HG02623 (cell line): ENCODE measurements around the gene GLIS2.

Source experiments
- ATAC-seq: cut with Tn5 transposase; IDR thresholded peaks from one replicate; pipeline ENCODE4 v1.9.1; 2021; ENCODE audit warnings: moderate library complexity; ENCODE audit not compliant: unreplicated experiment

GLIS2 gene

DNA sequence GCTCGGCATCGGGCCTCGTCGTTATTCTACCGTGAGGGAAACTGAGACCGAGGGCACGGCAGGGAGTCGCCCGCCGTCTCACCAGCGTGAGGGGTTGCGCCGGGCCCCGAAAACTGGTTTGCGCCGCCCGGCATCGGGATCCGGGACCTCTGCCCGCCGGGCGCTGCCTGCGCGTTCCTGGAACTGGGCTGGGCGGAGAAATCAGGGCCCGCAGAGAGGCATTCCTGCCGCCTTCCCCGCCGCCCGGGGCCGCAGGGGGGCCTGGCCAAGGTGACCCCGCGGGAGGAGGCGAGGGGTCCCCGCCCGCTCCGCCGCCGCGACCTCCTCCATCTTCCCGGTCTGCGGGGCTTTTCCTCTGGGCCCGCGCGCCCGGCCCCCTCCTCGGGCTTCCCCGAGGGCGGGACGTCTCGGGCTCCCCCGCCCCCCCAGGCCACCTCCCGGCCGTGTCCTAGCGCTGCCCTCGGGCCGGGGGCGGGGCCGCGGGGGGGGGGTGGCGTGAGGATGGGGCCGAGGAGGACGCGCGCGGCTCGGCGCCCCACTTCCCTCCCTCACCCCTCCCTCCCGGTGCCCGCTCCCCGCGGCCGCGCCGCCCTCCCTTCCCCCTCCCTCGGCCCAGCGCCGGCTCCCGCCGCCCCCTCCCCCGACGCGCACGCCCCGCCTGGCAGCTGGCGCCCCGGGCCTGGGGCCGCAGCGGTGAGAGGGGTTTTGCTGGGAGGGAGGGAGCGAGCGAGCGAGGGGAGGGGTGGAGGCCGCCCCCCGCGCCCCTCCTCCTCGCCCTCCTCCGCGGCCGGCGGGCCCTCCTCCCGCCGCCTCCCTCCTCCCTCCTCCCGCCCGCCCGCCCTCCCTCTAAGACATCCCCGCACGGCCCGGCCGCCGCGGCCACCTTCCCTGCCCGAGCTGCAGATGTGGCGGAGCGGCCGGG, at the start of gene GLIS2:
GLIS2 (plus strand) TSS at position 882 of the 922 bp plus-strand sequence. CDS start 16,214 bp downstream, outside the sequence.
- no peak for ATAC-seq

DNA sequence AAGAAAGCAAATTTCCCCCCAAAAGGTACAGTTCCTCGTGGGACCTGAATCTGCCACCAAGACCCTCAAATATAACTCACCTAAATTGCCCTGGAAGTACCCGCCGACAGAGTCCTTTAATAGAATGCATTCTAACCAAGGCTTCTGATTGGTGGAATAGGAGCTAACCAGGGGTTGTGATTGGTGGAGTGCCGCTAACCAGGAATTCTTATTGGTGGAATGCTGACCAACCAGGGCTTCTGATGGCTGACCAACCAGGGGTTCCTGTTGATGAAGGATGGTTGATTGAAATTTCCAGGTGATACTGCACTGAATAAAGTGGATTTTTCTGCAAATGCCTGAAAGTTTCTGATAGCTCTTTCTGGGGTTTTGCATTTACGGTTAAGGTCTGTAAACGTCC, 49.5 kb upstream of the GLIS2 start:
- ATAC-seq = no peak

DNA sequence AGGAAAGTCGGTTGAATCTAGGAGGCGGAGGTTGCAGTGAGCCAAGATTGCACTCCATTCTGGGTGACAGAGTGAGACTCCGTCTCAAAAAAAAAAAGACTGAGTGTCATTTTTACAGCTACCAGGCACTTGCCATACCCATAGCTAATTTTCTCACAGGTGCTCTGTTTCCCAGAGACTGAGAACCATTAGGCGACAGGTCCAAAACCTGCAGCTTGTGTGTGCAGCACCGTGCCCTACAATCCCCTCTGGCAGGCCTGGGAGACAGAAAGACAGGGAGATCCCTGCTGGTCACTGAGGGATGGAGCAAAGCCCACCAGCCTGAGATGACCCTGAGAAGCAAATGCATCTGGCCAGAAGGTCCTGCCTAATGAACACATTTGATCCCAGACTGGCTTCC, 45.8 kb upstream of the GLIS2 start:
- no peak for ATAC-seq

DNA sequence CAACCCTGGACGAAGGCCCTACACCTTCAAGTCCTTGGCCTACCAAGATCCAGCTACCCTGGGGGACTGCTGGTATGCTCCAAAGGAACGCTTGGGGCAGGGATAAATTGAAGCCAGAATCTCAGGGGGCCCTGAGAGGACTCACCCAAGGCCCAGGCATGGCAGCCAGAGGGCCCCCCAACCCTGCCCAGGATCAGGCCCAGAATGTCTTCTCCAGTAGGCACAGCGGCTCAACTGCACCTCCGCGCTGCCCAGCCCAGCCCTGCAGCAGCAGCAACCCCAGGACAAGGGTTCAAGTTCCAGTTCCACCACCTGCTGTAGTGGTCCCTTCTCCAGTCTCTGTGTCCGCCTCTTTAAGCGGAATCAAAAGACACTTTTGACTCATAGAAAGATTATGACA, 45.3 kb upstream of the GLIS2 start:
- no peak for ATAC-seq

DNA sequence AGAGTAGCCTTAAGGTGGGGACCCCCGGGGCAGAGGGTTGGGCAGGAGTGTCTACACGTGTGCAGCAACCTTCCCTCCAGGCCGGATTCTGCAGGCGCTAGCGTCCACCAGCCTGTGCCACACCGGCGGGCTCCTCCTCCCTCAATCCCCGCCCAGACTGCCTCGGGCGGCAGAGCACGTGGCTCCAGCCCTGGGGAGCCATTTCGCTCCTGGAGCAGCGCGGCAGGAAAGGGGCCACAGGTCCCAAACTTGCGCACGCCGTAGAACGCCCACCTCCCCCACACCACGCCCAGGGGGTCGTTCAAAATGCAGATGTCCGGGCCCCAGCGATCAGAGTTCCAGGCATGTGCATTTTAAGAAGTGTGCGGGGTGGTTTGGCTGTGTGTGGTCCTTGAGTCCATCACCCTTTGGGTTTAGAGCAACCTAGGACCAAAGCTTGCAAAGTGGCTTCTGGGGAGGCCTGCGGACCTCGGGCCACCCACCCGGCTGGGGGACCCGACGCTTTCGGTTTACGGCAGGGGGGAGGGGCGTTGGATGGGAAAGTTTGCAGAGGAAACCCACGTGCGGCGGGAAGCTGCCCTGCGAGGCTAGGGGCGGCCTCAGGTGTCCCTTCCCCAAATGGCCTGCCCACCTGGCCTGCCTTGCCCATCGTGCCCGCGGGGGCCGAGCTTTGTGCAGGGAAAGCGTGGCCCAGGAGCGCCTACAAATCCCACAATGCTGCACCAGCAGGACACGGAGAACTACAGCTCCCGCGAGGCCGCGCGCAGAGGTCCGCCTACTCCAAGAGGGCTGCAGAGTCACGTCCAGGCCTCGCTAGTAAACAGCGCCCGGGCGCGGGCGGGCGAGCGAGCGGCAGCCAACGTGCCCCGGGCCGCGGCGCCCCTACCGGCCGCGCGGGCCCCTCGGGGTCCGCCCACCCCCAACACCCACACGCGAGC, 44.4 kb upstream of the GLIS2 start:
- peak; percentile 71 for ATAC-seq

DNA sequence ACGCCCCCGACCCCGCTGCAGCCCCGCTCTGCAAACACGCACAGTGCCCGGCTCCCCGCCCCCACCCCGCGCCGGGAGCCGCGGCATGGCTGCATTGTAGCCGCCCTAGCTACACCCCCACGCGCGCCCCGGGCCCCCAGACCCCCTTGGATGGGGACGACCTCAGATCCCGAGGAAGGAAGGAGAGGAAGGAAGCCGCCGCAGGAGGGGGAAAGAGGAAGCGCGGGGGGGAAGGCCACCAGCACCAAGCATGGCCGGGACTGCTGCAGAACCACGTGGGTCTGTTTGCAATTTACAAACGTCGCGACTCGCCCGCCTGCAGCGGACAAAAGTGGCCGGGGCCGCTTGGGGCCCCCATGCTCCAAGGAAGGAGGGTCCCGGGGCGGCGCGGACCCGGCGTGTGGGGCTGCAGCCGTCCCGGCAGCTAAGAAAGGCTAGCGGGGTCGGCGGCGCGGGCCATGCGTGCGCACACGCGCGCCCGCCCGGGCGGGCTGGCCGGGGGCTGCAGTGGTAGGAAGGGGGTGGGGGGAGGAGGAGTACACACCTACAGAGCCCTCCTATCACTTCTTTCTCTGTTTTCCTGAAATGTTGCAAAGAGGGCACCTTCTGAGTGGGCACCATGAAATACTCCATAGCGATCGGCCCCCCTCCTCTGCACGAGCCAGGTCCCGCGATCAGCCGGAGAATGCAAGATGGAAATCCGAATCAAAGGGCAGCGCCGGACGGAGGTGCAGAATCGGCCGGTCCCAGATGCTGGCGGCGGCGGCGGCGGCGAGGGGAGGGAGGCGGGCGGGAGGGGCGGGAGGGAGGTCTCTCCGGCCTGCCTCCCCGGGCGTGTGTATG, 43.5 kb upstream of the GLIS2 start:
- peak; percentile 2 for ATAC-seq

DNA sequence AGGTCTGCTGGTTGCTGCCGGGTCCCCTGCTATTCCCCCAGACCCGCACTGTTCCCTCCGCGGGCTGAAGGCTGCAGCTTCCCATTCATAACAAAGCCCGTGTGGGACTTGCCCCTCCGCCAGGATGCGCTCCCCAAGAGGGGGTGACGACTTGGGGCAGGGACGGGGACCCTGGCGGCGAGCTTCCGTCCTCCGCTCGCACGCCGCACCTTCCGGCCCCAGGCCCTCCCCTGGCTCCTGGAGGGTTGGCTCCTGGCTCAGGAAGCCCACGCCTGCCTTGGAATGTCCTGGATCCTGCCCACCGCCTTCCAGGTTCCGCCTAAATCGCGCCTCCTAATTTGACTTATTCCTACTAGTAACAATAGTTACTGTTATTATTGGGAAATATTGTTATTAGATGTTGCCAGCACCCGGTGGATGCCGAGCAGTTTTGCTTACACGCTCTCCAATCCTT, 42.0 kb upstream of the GLIS2 start:
- no peak for ATAC-seq

DNA sequence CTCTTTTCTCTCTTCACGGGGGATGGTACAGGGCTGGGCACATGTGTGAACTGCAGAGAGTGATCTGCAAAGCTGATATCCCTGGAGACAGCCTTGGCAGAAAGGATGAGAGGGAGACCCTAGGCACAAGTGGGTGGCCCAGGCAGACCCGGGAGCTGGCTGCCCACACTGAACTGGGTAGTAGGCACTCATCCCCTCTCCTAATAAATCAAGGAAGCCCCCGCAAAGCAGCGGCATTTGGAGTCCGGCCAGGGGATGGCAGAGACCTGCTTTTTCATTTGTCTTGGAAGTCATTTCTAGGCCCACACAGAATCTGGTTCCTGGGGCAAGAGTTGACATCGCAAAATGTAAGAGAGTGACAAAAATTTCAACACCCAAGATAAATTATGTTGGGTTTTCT, 40.0 kb upstream of the GLIS2 start:
- no peak for ATAC-seq

DNA sequence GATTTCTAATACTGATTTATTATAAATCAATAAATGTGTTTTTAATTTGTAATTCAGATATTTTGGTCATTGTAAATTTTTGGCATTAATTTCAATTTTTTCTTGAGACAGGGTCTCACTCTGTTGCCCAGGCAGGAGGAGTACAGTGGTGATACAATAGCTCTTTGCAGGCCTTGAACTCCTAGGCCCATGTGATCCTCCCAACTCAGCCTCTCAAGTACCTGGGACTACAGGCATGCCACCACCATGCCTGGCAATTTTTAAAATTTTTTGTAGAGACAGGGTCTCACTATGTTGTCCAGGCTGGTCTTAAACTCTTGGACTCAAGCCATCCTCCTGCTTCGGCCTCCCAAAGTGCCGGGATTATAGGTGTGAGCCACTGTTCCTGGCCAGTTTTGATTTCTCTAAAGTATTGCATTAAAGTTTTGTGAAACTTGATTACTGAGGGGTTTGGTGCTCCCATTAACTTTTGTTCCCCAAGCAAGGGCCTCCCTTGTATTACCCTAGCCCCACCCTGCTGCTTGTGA, 37.8 kb upstream of the GLIS2 start:
- no peak for ATAC-seq

DNA sequence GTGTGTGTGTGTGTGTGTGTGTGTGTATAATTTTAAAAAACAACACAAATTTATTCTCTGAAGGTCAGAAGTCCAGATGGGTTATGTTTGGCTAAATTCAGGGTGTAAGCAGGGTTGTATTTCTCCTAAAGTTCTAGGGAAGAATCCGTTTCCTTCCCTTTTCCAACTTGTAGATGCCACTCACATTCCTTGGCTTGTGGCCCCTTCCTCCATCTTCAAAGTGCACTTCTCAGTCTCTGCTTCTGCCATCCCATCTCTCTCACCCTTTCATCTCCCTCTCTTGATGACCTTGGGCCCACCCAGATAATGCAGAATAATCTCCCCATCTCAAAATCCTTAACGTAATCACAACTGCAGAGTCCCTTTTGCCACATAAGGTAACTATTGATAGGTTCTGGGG, 35.2 kb upstream of the GLIS2 start:
- no peak for ATAC-seq

DNA sequence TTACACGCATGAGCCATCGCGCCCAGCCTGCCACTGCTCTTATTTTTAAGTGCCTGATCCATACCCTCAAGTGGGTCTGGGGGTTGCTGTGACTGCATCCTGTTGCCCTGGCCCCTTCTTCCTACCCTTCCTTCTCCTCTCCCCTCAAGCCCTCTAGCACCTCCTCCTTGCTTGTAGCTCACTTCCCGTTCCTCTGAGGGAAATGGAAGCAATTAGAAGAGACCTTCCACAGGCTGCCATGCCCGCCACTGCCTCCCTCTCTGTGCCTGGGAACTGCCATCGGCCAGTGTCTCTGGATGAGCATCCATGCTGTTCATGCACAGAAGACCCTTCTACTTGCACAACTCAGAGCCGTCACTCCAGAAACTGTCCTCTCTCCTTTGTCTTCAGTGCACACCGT, 32.4 kb upstream of the GLIS2 start:
- ATAC-seq = no peak

DNA sequence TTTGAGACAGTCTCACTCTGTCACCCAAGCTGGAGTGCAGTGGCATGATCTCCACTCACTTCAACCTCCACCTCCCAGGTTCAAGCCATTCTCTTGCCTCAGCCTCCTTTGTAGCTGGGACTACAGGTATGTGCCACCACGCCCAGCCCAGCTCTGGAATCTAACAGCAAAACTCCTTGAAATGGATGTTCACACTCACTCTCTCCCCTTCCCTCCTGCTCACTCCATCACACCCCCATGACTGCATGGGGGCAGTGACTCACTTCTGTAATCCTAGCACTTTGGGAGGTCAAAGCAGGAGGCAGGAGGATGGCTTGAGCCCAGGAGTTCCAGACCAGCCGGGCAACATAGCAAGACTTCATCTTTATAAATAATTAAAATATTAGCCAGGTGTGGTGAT, 31.9 kb upstream of the GLIS2 start:
- no peak for ATAC-seq

DNA sequence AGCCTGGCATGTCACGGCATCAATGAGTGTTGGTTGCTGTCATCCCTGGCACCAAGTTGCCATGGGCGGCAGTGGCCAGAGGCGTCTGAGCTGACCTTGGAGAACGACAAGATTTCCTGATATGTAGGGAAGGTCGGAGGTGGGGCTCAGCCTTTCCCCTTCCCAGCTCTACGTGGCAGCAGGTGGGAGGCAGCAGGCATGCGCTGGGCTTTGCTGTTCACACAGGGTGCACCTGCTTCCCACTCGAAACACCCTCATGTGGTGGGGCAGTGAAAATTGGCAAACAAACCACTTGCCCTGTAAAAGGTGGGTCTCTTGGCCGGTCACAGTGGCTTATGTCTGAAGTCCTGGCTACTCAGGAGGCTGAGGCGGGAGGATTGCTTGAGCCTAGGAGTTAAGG, 30.7 kb upstream of the GLIS2 start:
- ATAC-seq = no peak

DNA sequence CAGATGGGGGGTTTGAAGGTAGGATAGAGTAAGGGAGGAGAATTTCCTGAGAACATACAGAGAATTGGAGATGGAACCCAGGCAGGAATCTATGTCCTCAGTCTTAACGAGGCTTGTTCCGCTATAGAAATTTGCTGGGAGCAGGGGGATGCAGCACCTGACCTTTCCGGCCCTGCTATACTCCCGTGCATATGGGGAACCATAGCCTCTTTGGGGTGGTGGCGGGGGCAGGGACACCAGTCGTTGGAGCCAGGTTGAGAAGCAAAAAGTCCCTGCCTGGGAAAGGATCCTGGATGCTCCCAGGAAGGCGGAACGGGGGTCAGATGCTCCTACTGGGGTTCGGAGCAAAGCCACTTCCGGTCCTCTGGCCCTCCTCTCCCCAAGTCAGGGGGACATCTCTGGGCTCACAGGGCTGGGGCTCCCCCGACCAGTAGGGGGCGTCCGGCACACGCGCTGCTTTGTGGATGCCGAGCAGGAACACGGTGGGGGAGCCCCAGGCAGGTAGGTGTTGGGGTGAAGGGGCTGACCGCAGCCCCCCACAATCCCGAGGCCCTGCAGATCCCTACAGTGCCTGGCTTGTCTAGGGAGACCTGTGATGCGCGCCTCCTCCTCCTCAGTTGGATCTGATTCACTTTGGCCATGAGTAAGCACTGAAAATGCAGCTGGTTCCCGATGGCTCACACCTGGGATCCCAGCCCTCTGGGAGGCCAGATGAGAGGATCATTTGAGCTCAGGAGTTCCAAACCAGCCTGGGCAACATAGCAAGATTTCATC, 27.5 kb upstream of the GLIS2 start:
- peak; percentile 47 for ATAC-seq

DNA sequence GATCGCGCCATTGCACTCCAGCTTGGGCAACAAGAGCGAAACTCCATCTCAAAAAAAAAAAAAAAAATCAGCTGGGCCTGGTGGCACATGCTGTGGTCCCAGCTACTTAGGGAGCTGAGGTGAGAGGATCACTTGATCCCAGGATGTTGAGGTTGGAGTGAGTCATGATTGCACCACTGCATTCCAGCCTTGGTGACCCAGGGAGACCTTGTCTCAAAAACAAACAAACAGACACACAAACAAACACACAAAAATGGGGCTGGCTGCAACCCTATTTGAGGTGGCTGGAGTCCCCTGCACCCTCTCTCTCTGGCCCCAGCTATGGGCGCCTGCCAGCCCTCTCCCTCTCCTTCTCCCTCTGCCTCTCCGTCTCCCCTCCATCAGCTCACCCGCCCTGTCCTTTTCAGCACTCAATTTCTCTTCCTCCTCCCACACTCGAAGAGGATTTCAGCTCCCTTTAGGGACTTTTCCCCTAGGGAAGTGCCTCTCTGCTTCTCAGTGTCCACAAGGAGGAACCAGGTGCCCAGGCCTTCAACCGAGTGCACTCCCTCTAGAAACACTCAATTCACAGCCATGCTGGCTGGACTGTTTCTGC, 25.5 kb upstream of the GLIS2 start:
- ATAC-seq = no peak

DNA sequence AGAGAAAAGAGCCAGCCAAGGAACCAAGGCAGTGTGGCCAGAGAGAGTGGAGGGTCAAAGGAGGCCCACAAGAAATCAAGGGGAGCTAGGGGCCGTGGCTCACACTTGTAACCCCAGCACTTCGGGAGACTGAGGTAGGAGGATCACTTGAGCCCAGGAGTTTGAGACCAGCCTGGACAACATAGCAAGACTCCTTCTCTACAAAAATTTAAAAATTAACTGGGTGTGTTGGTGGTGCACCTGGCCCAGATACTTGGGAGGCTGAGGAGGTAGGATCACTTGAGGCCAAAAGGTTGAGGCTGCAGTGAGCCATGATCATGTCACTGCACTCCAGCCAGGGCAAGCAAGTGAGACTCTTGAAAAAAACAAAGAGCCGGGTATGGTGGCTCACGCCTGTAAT, 24.2 kb upstream of the GLIS2 start:
- no peak for ATAC-seq

DNA sequence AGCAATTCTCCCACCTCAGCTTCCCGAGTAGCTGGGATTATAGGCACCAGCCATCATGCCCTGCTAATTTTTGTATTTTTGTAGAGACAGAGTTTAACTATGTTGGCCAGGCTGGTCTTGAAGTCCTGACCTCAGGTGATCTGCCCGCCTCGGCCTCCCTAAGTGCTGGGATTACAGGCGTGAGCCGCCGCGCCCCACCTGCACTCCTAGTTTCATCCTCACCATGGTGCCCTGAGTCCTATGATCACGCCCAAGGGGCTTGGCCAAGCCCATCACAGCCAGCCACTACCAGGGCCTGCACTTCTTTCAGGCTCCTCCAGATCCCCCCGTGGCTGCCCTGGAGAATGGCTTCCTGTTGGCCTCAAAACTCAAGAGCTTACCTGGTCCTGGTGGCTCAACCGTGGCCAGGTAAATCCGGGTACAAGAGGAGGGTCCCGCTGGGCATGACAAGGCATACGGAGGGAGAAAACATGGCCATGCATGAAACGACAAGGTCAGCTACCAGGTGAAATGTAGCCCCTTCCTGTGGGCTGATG, 22.6 kb upstream of the GLIS2 start:
- ATAC-seq = no peak

DNA sequence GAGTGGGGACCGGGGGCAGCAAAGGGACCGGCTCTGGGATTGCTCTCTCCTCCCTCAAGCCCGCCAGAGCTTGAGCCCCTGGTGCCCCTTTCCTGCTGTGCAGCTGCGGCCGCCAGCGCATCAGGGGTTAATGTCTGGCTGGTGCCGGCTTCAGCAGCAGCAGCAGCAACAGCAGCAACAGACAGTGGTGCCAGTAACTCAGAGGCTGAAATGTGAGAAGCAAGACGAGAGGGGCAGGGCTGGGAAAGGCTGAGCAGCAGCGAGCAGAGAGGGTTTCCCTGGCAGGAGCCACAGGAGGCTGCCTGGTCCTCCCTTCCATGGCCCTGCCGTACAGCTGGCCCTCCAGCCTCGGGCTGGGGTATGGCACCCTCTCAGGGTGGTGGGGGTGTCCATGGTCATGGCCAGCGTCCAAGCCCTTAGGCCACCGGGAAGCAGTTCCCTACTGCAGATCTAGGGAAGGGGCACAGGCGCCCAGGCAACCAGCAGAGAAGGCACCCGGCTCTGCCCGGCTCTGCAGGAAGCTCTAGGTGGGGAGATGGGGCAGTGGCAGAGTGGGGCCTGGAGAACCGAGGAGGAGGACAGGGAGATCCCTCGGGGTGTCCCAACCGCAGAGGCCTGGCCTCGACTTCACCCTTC, 21.9 kb upstream of the GLIS2 start:
- ATAC-seq = no peak

DNA sequence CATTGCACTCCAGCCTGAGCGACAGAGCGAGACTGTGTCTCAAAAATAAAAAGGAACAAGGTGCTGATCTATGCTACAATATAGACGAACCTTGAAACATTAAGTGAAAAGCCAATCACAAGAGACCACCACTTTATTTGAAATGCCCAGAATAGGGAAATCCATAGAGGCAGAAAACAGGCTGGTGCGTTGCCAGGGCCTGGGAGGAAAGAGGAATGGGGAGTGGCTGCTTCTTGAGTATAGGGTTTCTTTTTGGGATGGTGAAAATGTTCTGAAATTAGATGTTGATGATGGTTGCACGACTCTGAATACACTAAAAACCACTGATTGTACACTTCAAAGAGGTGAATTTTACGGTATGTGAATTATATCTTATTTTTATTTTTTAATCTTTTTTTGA, 20.3 kb upstream of the GLIS2 start:
- no peak for ATAC-seq
